ENCODE measurements around the gene MAPKBP1.

The MAPKBP1 gene

GRCh38 chr15:41822471-41822870 is 48.2 kb downstream of the MAPKBP1 start (continued):
- TF ChIP-seq ZSCAN4 (tag by site-specific recombination; IDR thresholded peaks at IDR 0.05), result no peak
- no peak for TF ChIP-seq ZNF549 (tag by site-specific recombination; IDR thresholded peaks at IDR 0.05)
- no peak for TF ChIP-seq ZNF785 (tag by site-specific recombination; IDR thresholded peaks at IDR 0.05)
- TF ChIP-seq SP2 (tag by site-specific recombination; IDR thresholded peaks at IDR 0.05), result no peak
- no peak for TF ChIP-seq ZNF548 (tag by site-specific recombination; IDR thresholded peaks at IDR 0.05)
- TF ChIP-seq ZNF768 (tag by site-specific recombination; IDR thresholded peaks at IDR 0.05), result no peak

- TF ChIP-seq ZNF600 (tag by site-specific recombination; IDR thresholded peaks at IDR 0.05), result 0 out of 2 replicates have a peak, but pooled peaks have one; percentile 8
- no peak for TF ChIP-seq KLF16 (tag by site-specific recombination; IDR thresholded peaks at IDR 0.05)
- no peak for TF ChIP-seq ZNF211 (tag by site-specific recombination; IDR thresholded peaks at IDR 0.05; ENCODE audit: low read depth)
- TF ChIP-seq ZNF112 (tag by site-specific recombination; IDR thresholded peaks at IDR 0.05), result no peak
- no peak for TF ChIP-seq ZNF140 (tag by site-specific recombination; IDR thresholded peaks at IDR 0.05)
- TF ChIP-seq PRDM1 (tag by site-specific recombination; IDR thresholded peaks at IDR 0.05), result no peak
- TF ChIP-seq ZNF530 (tag by site-specific recombination; IDR thresholded peaks at IDR 0.05; ENCODE audit: low read depth), result no peak
- ChIA-PET CTCF (interaction anchor here (0.7 to 2.1 kb wide), 2 partner anchors 11 to 150 kb away, joined by 4 to 7 read pairs; no protein-coding TSS in a partner anchor), POLR2A (no interaction called here)
- no peaks in the 10 kb centered on the region for H3K4me1 ChIP-seq (ENCODE audit: control insufficient read depth, insufficient read depth, low read length)
- H3K4me3 ChIP-seq (ENCODE audit: low read depth, low read length), result no peak overlapping the region
- no peaks in the 10 kb centered on the region for H3K9me3 ChIP-seq (ENCODE audit: control insufficient read depth, insufficient read depth, low read depth, low read length)
- peaks cover 0 to 48% of the 10 kb centered on the region in 2 experiments; a peak in 1 of 3 replicates for H3K36me3 ChIP-seq (ENCODE audit: control insufficient read depth in 2 of 2, insufficient read depth in 1 of 2, low read length in 2 of 2)
- no peak overlapping the region for H3K27ac ChIP-seq (ENCODE audit: extremely low read depth, low read depth, low read length)
These were observed 48.7 kb downstream of the MAPKBP1 start for GRCh38 chr15:41822957-41823356.

- Histone ChIP-seq H3K4me1 (ENCODE audit: control insufficient read depth, insufficient read depth, low read length) (no peaks in the 10 kb centered on the region), H3K9me3 (ENCODE audit: control insufficient read depth, insufficient read depth, low read depth, low read length) (no peaks in the 10 kb centered on the region), H3K36me3 (ENCODE audit: control insufficient read depth in 2 of 2, insufficient read depth in 1 of 2, low read length in 2 of 2) (peaks cover 0 to 42% of the 10 kb centered on the region in 2 experiments; a peak in 1 of 3 replicates), H3K27ac (ENCODE audit: extremely low read depth, low read depth, low read length) (no peak overlapping the region), H3K4me3 (ENCODE audit: low read depth, low read length) (no peak overlapping the region)
- POLR2A ChIA-PET, result no interaction called here
- CTCF ChIA-PET, result interaction anchor here (0.7 to 2.1 kb wide), 2 partner anchors 12 to 150 kb away, joined by 4 to 7 read pairs; no protein-coding TSS in a partner anchor
- no peak for TF ChIP-seq ZIC2 (tag by site-specific recombination; IDR thresholded peaks at IDR 0.05)
- TF ChIP-seq ZFP3 (tag by site-specific recombination; IDR thresholded peaks at IDR 0.05; ENCODE audit: low read depth), result no peak
- TF ChIP-seq KLF9 (tag by site-specific recombination; IDR thresholded peaks at IDR 0.05; ENCODE audit: low read depth), result no peak
- no peak for TF ChIP-seq PRDM2 (tag by site-specific recombination; IDR thresholded peaks at IDR 0.05; ENCODE audit: borderline replicate concordance)
- TF ChIP-seq OSR2 (tag by site-specific recombination; IDR thresholded peaks at IDR 0.05), result no peak
- TF ChIP-seq KLF16 (tag by site-specific recombination; IDR thresholded peaks at IDR 0.05), result no peak
- no peak for TF ChIP-seq ZNF341 (tag by site-specific recombination; IDR thresholded peaks at IDR 0.05; ENCODE audit: low read depth)
- no peak for TF ChIP-seq ZNF302 (tag by site-specific recombination; IDR thresholded peaks at IDR 0.05; ENCODE audit: low read depth)
- TF ChIP-seq ZNF677 (tag by site-specific recombination; IDR thresholded peaks at IDR 0.05), result no peak
- no peak for TF ChIP-seq PBX3 (CRISPR knock-in tag; IDR thresholded peaks at IDR 0.05)
- TF ChIP-seq ZNF830 (tag by site-specific recombination; IDR thresholded peaks at IDR 0.05; ENCODE audit: low read depth), result no peak
- no peak for TF ChIP-seq ZNF658 (tag by site-specific recombination; IDR thresholded peaks at IDR 0.05)
- no peak for TF ChIP-seq ZNF354C (tag by site-specific recombination; IDR thresholded peaks at IDR 0.05; ENCODE audit: borderline replicate concordance, low read depth)
- no peak for TF ChIP-seq ZNF768 (tag by site-specific recombination; IDR thresholded peaks at IDR 0.05)
- no peak for TF ChIP-seq SCRT2 (tag by site-specific recombination; IDR thresholded peaks at IDR 0.05)
These were observed 49.2 kb downstream of the MAPKBP1 start for GRCh38 chr15:41823502-41823901.
